HepG2 (cell line): Measurements from ENCODE around the gene NSL1. TPM values are rescaled to one million over a fixed set of nuclear protein-coding genes. Genes with fewer than 3 reads are reported as not detected.

Experiments used
- KDM3A ChIP-seq: IDR thresholded peaks from 2 replicates; pipeline ENCODE4 v1.6.1; 2018; ENCODE audit warnings: low read depth, missing compliant biosample characterization
- LBX2 ChIP-seq: sonication (generic); formaldehyde crosslinking; IDR thresholded peaks from 2 replicates; pipeline ENCODE4 v1.5.0; 2020; ENCODE audit warnings: missing genetic modification reagents, mild to moderate bottlenecking, borderline replicate concordance
- MTA1 ChIP-seq: sonication (generic); formaldehyde crosslinking; IDR thresholded peaks from 2 replicates; pipeline ENCODE4 v1.4.0; 2020; ENCODE audit warnings: missing genetic modification reagents, mild to moderate bottlenecking, borderline replicate concordance
- SIN3A ChIP-seq: IDR thresholded peaks from 2 replicates; pipeline ENCODE4 v1.6.1; 2011; ENCODE audit warnings: low read depth, mild to moderate bottlenecking, control low read depth, low read length, borderline replicate concordance
- SUZ12 ChIP-seq: fragments of 150-350 bp; IDR thresholded peaks from 2 replicates; pipeline ENCODE4 v1.6.1; 2014; ENCODE audit warnings: low read depth, low read length
- YEATS2 ChIP-seq: sonication (generic); formaldehyde crosslinking; IDR thresholded peaks from 2 replicates; pipeline ENCODE4 v1.4.0; 2020; ENCODE audit warnings: missing genetic modification reagents, borderline replicate concordance
- ZBTB33 ChIP-seq: sonication (generic); formaldehyde crosslinking; IDR thresholded peaks from 2 replicates; pipeline ENCODE4 v1.4.0; 2020; ENCODE audit warnings: missing genetic modification reagents
- ZFP36 ChIP-seq: fragments of 150-350 bp; IDR thresholded peaks from 2 replicates; pipeline ENCODE4 v1.6.1; 2018; ENCODE audit warnings: borderline replicate concordance, low read length, low read depth; ENCODE audit not compliant: partially characterized antibody
- ZNF747 ChIP-seq: sonication (generic); formaldehyde crosslinking; IDR thresholded peaks from 2 replicates; pipeline ENCODE4 v1.8.1; 2023; ENCODE audit warnings: missing genetic modification reagents, mild to moderate bottlenecking, borderline replicate concordance
- ZNF776 ChIP-seq: sonication (generic); formaldehyde crosslinking; IDR thresholded peaks from 2 replicates; pipeline ENCODE4 v1.4.0; 2020; ENCODE audit warnings: mild to moderate bottlenecking, missing genetic modification reagents
- ZSCAN5A ChIP-seq: sonication (generic); formaldehyde crosslinking; IDR thresholded peaks from 2 replicates; pipeline ENCODE4 v1.8.0; 2022; ENCODE audit warnings: mild to moderate bottlenecking, missing genetic modification reagents, borderline replicate concordance
- polyA plus RNA-seq, 8 experiments: library from polyadenylated mRNA; depleted of rRNA in 3 of 8; stranded (reverse) in 7 of 8; unstranded in 1 of 8; fragments of >200 nt; fragmentation: Illumina TruSeq in 4 of 8; extraction: Trizol in 4 of 8; gene quantifications; 2 replicates each; pipeline versions ENCODE4 v1.2.1 to v1.2.3, GENCODE V29; 2011 to 2016; ENCODE audit warnings: low read depth in 4 of 8, missing spikeins in 1 of 8, mixed read lengths in 1 of 8; ENCODE audit not compliant: insufficient read depth in 1 of 8
- total RNA-seq, 5 experiments: library from RNA; depleted of rRNA; stranded (reverse); fragments of >200 nt; fragmentation: Illumina TruSeq; extraction: Trizol; gene quantifications; 2 replicates each; pipeline ENCODE4 v1.2.3, GENCODE V29; 2016; ENCODE audit warnings: low read depth in 1 of 5
- TF ChIP-seq, protein P1 (sequence below): sonication (generic); formaldehyde crosslinking; IDR thresholded peaks from 2 replicates; pipeline ENCODE4 v1.9.0; 2021; ENCODE audit warnings: mild to moderate bottlenecking, missing genetic modification reagents
- TF ChIP-seq, protein P2 (sequence below): sonication (generic); formaldehyde crosslinking; IDR thresholded peaks from 2 replicates; pipeline ENCODE4 v1.5.0; 2020; ENCODE audit warnings: mild to moderate bottlenecking, missing genetic modification reagents

The NSL1 gene
- total and polyA plus RNA-seq, 2 of the 13 experiments (the other 11 are each of a cell fraction or from before 2014, with no cell fraction given), result 34.5 to 77.4 TPM

DNA sequence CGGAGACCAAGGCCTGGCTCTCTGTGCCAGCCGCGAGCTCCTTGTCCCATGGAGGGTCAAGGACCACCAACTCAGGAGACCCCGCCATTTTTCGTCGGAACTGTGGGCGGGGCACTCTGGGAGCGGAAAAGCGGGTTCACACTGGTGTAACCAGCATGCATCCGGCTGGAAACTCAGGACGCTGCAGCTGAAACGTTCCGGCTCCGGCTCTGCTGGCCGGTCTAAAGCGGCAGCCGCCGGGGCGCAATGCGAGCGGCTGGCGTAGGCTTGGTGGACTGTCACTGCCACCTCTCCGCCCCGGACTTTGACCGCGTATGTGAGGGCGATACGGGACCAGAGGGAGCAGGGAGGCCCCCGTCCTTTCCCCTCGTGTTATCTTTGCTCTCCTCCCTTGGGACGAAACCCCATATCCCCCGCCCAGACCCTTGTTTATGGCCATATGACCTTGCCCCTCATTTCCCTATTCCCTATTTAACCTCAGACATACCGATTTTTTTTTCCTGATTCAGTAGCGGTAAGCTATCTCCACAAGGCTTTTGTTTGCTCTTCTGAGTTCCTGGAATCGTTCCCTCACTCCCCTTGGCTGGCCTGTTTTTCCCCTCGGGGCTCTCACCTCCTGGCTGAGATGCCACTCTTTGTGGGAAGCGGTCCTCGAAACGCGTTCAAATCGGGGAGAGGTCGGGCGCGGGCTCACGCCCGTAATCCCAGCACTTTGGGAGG, at the start of gene NSL1, which contains the start of gene TATDN3 (continued):
- peak; percentile 80; the same call in 1 of the 2 replicates for TF ChIP-seq ZBTB33 (CRISPR knock-in tag)
- TF ChIP-seq ZNF747 (CRISPR knock-in tag), result peak; percentile 71; the same call in 1 of the 2 replicates
- TF ChIP-seq, protein P1, sequence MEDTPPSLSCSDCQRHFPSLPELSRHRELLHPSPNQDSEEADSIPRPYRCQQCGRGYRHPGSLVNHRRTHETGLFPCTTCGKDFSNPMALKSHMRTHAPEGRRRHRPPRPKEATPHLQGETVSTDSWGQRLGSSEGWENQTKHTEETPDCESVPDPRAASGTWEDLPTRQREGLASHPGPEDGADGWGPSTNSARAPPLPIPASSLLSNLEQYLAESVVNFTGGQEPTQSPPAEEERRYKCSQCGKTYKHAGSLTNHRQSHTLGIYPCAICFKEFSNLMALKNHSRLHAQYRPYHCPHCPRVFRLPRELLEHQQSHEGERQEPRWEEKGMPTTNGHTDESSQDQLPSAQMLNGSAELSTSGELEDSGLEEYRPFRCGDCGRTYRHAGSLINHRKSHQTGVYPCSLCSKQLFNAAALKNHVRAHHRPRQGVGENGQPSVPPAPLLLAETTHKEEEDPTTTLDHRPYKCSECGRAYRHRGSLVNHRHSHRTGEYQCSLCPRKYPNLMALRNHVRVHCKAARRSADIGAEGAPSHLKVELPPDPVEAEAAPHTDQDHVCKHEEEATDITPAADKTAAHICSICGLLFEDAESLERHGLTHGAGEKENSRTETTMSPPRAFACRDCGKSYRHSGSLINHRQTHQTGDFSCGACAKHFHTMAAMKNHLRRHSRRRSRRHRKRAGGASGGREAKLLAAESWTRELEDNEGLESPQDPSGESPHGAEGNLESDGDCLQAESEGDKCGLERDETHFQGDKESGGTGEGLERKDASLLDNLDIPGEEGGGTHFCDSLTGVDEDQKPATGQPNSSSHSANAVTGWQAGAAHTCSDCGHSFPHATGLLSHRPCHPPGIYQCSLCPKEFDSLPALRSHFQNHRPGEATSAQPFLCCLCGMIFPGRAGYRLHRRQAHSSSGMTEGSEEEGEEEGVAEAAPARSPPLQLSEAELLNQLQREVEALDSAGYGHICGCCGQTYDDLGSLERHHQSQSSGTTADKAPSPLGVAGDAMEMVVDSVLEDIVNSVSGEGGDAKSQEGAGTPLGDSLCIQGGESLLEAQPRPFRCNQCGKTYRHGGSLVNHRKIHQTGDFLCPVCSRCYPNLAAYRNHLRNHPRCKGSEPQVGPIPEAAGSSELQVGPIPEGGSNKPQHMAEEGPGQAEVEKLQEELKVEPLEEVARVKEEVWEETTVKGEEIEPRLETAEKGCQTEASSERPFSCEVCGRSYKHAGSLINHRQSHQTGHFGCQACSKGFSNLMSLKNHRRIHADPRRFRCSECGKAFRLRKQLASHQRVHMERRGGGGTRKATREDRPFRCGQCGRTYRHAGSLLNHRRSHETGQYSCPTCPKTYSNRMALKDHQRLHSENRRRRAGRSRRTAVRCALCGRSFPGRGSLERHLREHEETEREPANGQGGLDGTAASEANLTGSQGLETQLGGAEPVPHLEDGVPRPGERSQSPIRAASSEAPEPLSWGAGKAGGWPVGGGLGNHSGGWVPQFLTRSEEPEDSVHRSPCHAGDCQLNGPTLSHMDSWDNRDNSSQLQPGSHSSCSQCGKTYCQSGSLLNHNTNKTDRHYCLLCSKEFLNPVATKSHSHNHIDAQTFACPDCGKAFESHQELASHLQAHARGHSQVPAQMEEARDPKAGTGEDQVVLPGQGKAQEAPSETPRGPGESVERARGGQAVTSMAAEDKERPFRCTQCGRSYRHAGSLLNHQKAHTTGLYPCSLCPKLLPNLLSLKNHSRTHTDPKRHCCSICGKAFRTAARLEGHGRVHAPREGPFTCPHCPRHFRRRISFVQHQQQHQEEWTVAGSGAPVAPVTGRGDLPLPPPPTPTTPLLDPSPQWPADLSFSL, result peak; percentile 60; the same call in 1 of the 2 replicates
- peak; percentile 93 for TF ChIP-seq YEATS2 (CRISPR knock-in tag)
- TF ChIP-seq ZFP36, result no peak
- TF ChIP-seq MTA1 (CRISPR knock-in tag), result peak; percentile 98
- peak; percentile 72; the same call in 1 of the 2 replicates for TF ChIP-seq ZNF776 (CRISPR knock-in tag)
- no peak for TF ChIP-seq LBX2 (CRISPR knock-in tag)
- peak; percentile 95 for TF ChIP-seq ZSCAN5A (CRISPR knock-in tag)
- peak; percentile 93 for TF ChIP-seq KDM3A
- TF ChIP-seq, protein P2, sequence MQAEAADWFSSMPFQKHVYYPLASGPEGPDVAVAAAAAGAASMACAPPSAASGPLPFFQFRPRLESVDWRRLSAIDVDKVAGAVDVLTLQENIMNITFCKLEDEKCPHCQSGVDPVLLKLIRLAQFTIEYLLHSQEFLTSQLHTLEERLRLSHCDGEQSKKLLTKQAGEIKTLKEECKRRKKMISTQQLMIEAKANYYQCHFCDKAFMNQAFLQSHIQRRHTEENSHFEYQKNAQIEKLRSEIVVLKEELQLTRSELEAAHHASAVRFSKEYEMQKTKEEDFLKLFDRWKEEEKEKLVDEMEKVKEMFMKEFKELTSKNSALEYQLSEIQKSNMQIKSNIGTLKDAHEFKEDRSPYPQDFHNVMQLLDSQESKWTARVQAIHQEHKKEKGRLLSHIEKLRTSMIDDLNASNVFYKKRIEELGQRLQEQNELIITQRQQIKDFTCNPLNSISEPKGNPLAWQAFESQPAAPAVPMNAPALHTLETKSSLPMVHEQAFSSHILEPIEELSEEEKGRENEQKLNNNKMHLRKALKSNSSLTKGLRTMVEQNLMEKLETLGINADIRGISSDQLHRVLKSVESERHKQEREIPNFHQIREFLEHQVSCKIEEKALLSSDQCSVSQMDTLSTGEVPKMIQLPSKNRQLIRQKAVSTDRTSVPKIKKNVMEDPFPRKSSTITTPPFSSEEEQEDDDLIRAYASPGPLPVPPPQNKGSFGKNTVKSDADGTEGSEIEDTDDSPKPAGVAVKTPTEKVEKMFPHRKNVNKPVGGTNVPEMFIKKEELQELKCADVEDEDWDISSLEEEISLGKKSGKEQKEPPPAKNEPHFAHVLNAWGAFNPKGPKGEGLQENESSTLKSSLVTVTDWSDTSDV (CRISPR knock-in tag), result no peak
- peak; percentile 95; the same call in 1 of the 2 replicates for TF ChIP-seq SIN3A
- no peak for TF ChIP-seq SUZ12
